Kidney (tissue), 14 donors: Measurements from ENCODE around the gene GM2A. TPM values are rescaled to one million over a fixed set of nuclear protein-coding genes. Genes with fewer than 3 reads are reported as not detected.

Source experiments
- DNase-seq, 5 donors: peaks; one replicate each; pipeline ENCODE4 v3.0.0-alpha.2; 2013 to 2020
- FAIRE-seq: peaks from 2 replicates; lab custom pipeline; 2012; peaks lifted over from hg19 to GRCh38; lab: Jason Lieb, UNC
- H3K27ac ChIP-seq, 2 donors: one replicate each; pipeline ENCODE4 v1.7.0; 2013; ENCODE audit warnings: low read depth in 2 of 2, low read length in 2 of 2, inconsistent platforms in 1 of 2
- H3K27me3 ChIP-seq: one replicate; pipeline ENCODE4 v1.7.1; 2013; ENCODE audit warnings: low read length, inconsistent platforms; ENCODE audit not compliant: control insufficient read depth, insufficient read depth
- H3K36me3 ChIP-seq, 3 donors: one replicate each; pipeline versions ENCODE4 v1.7.0 to v1.7.1; 2013; ENCODE audit warnings: low read length in 3 of 3, control low read depth in 1 of 3, inconsistent platforms in 1 of 3; ENCODE audit not compliant: insufficient read depth in 3 of 3, control insufficient read depth in 2 of 3
- H3K4me1 ChIP-seq, 3 donors: one replicate each; pipeline versions ENCODE4 v1.7.0 to v1.7.1; 2013; ENCODE audit warnings: low read length in 3 of 3, inconsistent platforms in 1 of 3, low read depth in 1 of 3; ENCODE audit not compliant: control insufficient read depth in 2 of 3, insufficient read depth in 2 of 3
- H3K4me3 ChIP-seq, 3 donors: one replicate each; pipeline versions ENCODE4 v1.7.0 to v1.8.1; 2013; ENCODE audit warnings: low read length in 3 of 3, control low read depth in 1 of 3, inconsistent platforms in 1 of 3
- H3K9ac ChIP-seq, 3 donors: one replicate each; pipeline versions ENCODE4 v1.7.0 to v1.7.1; 2013; ENCODE audit warnings: low read length in 3 of 3, control low read depth in 1 of 3, inconsistent platforms in 1 of 3
- H3K9me3 ChIP-seq, 3 donors: one replicate each; pipeline versions ENCODE4 v1.7.0 to v1.7.1; 2013; ENCODE audit warnings: low read length in 3 of 3, control low read depth in 1 of 3, inconsistent platforms in 1 of 3; ENCODE audit not compliant: control insufficient read depth in 2 of 3, insufficient read depth in 1 of 3
- intact Hi-C: fragments of 100-400 bp; cut with DNase I; formaldehyde crosslinking; loops from one replicate; pipeline ENCODE4 v1.11.1; 2022
- polyA plus RNA-seq: library from polyadenylated mRNA; stranded (reverse); fragments of 350-450 nt; fragmentation: Illumina TruSeq; extraction: RNeasy Lipid Tissue Mini Kit (QIAGEN cat#74804); gene quantifications from one replicate; pipeline ENCODE4 v1.2.3, GENCODE V29; 2014; ENCODE audit warnings: low read depth, low replicate concordance; ENCODE audit not compliant: insufficient read depth
- total RNA-seq: library from RNA; stranded (reverse); fragmentation: NEBNext Ultra II Directional; extraction: Animal tissue kit (Norgen Biotek cat#: 25700); gene quantifications from one replicate; pipeline ENCODE4 v1.2.1, GENCODE V29; 2021
- TF ChIP-seq, protein P1 (sequence below): IDR thresholded peaks from 3 replicates; pipeline ENCODE4 v1.5.1; 2012; ENCODE audit warnings: mild to moderate bottlenecking, moderate library complexity, borderline replicate concordance; ENCODE audit not compliant: insufficient read depth; ENCODE audit errors: extremely low read depth
- donor health status: control.
- donor health status: control.
- donor health status: control.
- donor health status: control.
- donor health status: control.
- donor health status: DM: yes; HTN: yes; CAD: no.
- donor health status: Normal renal cell carcinoma (clear cell type).

Gene GM2A
- total and polyA plus RNA-seq, 2 donors from 2014 or later = 13.7 to 29.8 TPM

DNA sequence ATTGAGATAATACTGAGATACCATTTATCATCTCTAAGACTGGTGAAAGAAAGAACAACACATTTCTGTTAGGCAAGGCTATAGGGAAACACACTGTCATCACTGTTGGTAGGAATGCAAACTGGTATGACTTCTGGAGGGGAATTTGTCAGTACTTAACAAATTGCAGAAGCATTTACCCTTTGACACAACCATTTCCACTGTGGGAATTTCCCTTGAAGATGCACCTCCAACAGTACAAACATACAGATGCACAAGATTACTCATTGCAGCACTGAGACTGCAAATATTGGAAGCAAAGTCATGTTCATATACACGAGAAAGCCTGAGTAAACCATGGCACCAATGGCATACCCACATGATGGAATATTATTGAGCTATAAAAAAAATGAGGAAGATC lies 17.6 kb downstream of the GM2A start:
- FAIRE-seq (no peak), DNase-seq (no peak)
- Histone ChIP-seq H3K9ac (no peak overlapping the region), H3K4me1 (no peaks in the 10 kb centered on the region), H3K4me3 (no peak overlapping the region), H3K9me3 (no peaks in the 10 kb centered on the region), H3K27me3 (no peaks in the 10 kb centered on the region), H3K36me3 (peaks cover 0 to 12% (median 11%) of the 10 kb centered on the region in 3 donors), H3K27ac (no peak overlapping the region)
- TF ChIP-seq, protein P1, sequence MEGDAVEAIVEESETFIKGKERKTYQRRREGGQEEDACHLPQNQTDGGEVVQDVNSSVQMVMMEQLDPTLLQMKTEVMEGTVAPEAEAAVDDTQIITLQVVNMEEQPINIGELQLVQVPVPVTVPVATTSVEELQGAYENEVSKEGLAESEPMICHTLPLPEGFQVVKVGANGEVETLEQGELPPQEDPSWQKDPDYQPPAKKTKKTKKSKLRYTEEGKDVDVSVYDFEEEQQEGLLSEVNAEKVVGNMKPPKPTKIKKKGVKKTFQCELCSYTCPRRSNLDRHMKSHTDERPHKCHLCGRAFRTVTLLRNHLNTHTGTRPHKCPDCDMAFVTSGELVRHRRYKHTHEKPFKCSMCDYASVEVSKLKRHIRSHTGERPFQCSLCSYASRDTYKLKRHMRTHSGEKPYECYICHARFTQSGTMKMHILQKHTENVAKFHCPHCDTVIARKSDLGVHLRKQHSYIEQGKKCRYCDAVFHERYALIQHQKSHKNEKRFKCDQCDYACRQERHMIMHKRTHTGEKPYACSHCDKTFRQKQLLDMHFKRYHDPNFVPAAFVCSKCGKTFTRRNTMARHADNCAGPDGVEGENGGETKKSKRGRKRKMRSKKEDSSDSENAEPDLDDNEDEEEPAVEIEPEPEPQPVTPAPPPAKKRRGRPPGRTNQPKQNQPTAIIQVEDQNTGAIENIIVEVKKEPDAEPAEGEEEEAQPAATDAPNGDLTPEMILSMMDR = no peak
- intact Hi-C loops = no loop called here

DNA sequence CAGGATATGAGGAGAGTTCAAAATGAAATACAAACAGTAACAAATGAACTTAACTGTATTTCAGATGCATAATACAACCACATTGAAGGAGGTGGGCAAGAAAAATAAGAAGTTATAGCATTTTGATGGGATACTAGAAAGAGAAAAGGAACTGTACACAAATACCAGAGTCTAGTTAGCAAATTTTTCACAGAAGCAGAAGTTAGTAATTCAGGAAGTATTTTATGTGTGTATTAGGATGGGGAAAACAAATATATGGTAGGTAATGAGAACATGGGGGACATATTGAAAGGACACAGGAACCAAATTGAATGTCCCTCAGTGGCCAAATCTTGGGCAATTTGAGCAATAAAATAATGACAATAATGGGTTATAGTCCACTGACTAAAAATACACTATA lies 18.4 kb downstream of the GM2A start:
- no peak overlapping the region for H3K4me3 ChIP-seq
- no peaks in the 10 kb centered on the region for H3K9me3 ChIP-seq
- peaks cover 0 to 12% (median 11%) of the 10 kb centered on the region in 3 donors for H3K36me3 ChIP-seq
- no peaks in the 10 kb centered on the region for H3K27me3 ChIP-seq
- intact Hi-C loops = no loop called here
- FAIRE-seq (no peak), DNase-seq (no peak)
- H3K4me1 ChIP-seq = no peaks in the 10 kb centered on the region
- TF ChIP-seq, protein P1 = no peak
- H3K9ac ChIP-seq = no peak overlapping the region
- H3K27ac ChIP-seq = no peak overlapping the region

DNA sequence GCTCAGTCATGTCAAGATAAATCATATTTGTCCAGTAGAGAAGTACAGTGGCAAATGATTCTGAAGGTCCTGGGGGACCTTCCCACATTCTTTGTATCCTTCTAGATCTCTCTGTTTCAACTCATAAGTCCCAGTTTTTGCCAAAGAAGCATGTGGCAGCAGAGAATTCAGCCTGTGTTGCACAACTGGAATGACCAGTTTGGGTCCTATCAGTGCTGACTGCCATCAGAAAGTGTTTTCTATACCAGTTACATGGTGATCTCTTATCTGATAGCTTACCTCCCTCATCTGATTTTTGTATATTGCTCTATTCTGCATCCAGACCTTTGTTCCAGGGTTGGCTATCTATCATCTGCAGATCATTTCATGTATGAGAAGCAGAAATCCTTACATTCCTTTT lies 21.7 kb downstream of the GM2A start:
- no peaks in the 10 kb centered on the region for H3K27me3 ChIP-seq
- intact Hi-C loops = no loop called here
- DNase-seq (no peak), FAIRE-seq (no peak)
- no peak overlapping the region for H3K27ac ChIP-seq
- H3K36me3 ChIP-seq = no peaks in the 10 kb centered on the region
- TF ChIP-seq, protein P1 = no peak
- no peak overlapping the region for H3K4me3 ChIP-seq
- H3K9ac ChIP-seq = no peak overlapping the region
- no peaks in the 10 kb centered on the region for H3K4me1 ChIP-seq
- no peaks in the 10 kb centered on the region for H3K9me3 ChIP-seq

DNA sequence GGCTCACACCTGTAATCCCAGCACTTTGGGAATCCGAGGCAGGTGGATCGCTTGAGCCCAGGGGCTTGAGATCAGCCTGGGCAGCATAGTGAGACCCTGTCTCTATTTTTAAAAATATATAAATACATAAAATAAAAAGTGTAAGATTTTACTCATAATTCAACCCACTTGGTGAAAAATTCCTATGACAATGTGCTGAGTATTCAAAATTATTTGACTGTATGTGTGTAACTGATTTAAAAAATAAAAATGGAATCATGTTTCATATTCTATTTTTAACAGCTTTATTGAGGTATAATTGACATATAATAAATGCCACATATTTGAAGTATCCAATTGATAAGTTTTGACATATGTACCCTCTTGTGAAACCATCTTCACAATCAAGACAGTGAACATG lies 22.8 kb downstream of the GM2A start:
- Histone ChIP-seq H3K27ac (no peak overlapping the region), H3K9ac (no peak overlapping the region), H3K4me3 (no peak overlapping the region), H3K4me1 (no peaks in the 10 kb centered on the region), H3K9me3 (no peaks in the 10 kb centered on the region), H3K36me3 (no peaks in the 10 kb centered on the region), H3K27me3 (no peaks in the 10 kb centered on the region)
- intact Hi-C loops = no loop called here
- TF ChIP-seq, protein P1 = no peak
- no peak for DNase-seq
- FAIRE-seq = no peak
